NCI-H2171 treated with DMSO at 0.1 percent for 48 hours (cell line): Measurements from ENCODE around the gene KRT82.
"Not testable (repeated sequence)": the region's sequence is repeated elsewhere in the genome, so short reads cannot be mapped to it uniquely, and the experiment has no call there.

Experiments
- DNase-seq: peaks from one replicate; lab custom pipeline; 2025; lab: John Stamatoyannopoulos, UW

KRT82 gene

DNA sequence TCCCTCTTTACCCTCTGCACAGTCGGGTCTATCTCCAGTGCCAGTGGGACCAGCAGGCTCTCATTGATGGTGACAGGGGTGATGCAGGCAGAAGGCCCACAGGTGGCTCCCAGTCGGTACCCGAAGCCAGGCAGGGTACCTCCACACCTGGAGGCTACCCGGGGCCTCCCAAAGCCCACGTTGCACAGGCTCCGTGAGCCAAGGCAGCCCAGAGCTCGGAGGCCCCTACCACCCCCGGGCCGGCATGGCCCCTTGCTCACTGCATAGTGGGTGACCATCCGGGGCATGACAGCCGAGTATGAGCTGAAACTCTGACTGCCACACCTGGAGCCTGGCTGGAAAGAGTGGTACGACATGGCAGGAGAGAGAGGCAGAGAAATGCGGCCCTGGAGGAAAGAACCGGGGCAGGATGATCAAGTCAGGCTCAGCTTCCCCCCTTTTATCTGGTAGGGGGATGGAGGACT, at the start of gene KRT82:
TSS of gene KRT82 (minus strand) at position 414 of the 464 bp plus-strand sequence. CDS start at position 356, 58 bp downstream.
- no peak for DNase-seq

DNA sequence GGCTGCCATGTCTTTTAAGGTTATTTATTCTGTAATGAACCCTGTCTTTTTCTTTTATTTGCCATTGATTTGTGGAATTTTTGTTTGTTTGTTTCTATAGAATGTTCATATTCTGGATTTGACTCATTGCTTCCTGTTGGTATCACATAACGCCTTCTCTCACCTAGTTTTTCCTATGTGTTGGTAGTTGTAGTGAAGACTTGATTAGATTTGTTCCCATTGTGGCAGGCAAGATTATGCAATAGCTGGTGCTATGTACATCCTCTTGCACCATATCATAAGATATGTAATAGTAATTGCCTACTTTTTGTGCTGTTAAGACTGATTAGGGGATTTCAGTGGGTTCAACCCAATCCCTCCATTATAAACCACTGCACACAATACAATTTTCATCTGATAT, 49.7 kb upstream of the KRT82 start:
- DNase-seq, result no peak

DNA sequence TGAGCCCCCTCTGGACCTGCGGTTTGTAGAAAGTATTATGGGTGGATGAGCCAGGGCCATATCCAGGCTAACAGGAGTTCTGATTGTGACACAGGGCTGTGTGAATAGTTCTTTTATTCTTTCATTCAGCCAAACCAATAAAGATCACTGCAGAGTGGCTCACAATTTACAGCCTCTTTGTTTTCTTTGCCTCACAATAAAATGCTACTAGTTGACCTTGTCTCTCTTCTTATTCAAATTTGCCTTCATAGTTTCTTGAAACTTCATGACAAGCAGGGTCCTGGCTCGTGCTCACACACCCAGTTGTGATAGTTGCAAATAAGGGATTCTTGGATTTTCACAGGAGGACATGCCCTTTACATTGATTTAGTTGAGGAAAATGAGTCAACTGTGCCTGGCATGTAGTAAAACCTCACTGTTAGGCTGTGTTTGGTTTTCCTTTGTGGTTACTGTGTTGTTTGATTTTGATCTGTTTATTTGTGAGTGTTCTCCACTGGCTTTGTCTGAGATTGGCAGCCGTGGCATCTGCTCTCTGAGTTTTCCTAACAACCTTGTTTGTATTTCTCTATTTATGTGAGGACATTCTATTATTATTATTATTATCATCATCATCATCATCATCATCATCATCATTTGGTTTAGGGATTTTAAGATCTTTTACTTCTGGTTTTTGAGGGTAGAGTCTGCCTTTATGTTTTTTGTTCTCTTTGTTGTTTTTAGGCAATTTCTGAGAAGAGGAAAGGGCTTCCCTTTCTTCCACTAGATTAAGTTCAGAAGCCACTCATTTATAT, 48.5 kb upstream of the KRT82 start:
- DNase-seq, result no peak

DNA sequence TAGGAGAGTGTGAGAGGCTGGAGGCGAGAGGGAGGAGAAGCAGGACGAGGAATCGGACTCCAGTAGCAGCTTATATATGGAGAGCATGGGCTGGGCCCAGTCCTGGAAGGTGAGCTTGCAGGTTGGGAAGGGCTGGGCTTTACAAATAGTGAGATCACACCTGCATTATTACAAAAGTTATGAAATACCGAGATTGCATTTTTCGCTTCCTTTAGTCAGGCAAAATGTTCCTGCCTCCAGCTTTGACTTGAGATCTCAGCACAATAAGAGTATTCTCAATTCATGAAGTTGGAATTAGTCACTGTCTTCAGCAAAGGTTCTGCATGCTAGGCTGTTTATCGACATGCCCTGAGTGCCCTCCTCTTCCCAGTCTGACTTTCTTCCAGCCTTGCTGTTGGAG, 46.0 kb upstream of the KRT82 start, which contains the start of gene KRT6B:
TSS of gene KRT6B (minus strand) at position 46 of the 400 bp plus-strand sequence. CDS start 68 bp downstream, outside the sequence.
- no peak for DNase-seq

DNA sequence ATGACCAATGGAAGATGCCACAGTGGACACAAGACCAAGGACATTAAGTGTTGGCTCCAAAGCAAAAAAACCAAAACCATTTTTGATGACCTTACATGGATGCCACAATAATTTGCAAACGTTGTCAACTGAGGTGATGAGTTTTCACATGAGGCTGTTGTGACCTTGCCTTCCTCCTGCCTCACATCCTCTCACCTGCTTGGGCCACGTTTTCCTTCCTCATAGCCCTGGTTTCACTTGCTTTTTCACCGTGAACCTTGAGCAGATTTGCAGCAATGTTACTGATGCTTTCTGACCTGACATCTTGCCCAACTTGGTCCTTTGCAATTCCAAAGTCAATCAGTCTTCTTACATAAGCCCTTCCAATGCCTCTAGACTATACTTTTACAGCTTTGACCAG, 42.1 kb upstream of the KRT82 start:
- no peak for DNase-seq

DNA sequence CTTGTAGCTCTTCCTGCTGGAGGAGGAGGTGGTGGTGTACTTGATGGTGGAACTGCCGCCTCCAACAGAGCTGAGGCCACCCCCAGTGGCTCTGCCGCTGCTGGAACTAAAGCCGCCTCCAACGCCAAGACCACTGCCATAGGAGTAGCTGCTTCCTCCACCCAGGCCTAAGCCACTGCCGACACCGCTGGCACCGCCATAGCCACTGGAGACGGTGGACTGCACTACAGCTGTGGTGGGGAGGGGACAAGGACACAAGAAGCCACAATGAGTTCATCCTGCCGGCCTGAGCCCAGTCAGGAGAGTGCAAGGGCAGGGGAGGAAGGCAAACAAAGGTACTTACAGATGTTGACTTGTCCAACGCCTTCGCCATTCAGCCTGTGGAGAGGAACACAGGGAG, 41.1 kb upstream of the KRT82 start:
- DNase-seq, result not testable (repeated sequence)

DNA sequence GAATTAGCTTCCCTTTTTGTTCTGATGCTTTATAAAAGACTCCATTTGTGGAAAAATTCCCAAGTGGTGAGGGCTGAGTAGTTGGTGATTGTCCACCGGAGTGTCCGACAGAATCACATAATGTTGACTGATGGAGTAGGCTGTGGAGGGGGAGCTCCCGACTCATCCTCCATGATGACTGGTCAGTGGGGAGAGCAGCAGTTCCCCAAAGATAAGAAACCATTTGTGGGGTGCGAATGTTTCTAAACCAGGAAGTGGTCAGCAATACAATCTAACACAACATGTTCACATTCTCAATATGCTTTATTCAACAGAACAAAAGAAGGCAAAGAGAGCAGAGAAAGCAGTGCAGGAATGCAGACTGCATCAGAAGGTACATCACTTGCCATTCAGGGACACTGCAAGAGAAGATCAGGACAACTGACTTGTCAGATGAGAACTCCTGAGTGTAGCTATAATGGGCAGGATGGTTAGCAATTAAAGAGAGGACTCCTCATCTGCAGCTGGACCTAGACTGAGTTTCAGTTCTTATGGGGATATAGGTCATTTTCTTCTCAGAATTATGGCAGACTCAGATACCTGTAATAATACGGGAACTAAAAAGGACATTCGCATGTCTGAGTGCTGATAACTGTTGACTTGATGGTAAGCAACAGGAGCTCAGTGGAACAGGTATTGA, 40.4 kb upstream of the KRT82 start:
- no peak for DNase-seq

DNA sequence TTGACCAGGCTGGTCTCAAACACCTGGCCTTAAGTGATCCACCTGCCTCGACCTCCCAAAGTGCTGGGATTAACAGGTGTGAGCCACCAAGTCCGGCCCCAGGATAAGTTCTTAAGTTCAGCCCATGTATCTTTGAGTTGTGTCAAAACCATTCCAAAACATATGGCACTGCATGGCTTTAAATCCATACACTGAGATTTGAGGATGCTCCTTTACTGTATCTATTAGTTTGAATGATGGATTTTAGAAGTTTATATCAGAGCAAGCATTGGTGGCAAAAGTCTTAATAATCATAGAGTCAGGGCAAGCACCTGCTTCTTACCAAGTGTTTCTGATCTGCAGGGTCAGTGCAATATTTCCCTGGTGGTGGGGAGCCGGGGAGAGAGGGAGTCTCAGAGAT, 39.7 kb upstream of the KRT82 start:
- DNase-seq, result no peak

DNA sequence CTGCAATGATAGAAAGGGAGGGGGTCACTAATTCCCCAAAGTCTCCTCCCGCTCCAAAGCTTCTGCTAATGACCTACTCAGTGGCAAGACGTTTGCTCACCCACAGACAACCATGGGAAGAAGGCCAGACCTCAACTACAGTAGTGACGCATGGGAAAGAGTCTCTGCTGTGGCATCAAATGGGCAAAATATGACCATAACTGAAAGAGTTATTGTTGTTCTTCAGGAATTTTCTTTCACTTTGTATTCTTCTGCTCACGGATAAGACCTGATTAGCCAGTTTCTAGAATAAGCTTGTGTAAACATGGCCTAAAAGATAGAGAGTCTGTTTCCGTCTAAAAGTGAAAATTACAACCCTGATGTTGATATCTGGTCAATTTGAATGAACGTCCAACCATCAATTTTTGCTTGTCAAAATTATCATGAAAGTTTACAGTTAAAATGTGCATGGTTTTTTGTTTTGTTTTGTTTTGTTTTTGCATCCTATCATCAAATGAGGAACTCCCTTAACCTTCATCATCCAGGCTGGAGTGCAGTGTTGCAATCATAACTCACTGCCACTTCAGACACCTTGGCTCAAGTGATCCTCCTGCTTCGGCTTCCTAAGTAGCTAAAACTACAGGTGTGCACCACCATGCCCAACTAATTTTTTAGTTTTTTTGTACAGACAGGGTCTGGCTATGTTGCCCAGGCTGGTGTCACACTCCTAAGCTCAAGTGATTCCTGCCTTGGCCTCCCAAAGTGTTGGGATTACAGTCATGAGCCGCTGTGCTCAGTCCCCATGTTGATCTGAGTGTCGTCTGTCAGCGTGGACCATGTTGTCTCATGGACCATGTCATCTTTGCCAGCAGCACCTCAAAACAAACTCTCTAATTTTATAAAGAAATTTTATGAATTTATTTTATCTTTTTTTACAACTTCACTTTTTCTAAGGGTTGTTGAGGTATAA, 38.8 kb upstream of the KRT82 start:
- no peak for DNase-seq

DNA sequence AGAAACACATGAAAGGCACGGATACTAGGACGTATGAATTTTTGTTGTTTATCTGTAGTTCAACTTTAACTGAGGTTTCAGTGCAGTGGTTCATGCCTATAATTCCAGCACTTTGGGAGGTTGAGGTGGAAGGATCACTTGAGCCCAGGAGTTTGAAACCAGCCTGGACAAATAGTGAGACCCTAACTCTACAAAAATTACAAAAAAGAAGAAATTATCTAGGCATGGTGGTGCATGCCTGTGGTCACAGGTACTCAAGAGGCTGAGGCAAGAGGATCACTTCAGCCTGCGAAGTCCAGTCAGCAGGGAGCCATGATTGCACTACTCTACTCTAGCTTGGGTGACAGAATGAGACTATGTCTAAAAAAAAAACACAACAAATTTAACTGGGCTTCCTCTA, 37.8 kb upstream of the KRT82 start:
- DNase-seq, result no peak

DNA sequence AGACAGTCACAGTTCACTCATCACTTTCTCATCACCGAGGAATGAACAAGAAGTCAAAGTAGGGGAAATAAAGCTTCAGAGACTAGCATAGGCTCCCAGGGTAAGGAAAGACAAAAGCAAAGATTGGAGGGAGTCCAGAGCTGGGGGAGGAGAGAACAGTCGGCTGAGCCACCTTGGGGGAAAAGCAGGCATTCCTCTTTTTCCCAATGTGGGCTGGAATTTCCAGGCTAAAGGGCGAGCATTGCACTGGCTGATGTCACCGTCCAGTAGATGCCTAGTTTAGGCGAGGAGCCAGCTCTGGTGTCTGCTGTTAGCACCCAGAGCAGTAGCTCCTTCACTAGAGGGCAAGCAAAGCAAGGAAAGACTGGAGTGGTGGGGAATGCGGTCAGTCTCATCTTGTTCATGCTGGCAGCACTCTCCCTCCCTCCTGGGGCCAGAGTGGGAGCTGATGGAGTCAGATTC, 36.5 kb upstream of the KRT82 start:
- DNase-seq, result no peak

DNA sequence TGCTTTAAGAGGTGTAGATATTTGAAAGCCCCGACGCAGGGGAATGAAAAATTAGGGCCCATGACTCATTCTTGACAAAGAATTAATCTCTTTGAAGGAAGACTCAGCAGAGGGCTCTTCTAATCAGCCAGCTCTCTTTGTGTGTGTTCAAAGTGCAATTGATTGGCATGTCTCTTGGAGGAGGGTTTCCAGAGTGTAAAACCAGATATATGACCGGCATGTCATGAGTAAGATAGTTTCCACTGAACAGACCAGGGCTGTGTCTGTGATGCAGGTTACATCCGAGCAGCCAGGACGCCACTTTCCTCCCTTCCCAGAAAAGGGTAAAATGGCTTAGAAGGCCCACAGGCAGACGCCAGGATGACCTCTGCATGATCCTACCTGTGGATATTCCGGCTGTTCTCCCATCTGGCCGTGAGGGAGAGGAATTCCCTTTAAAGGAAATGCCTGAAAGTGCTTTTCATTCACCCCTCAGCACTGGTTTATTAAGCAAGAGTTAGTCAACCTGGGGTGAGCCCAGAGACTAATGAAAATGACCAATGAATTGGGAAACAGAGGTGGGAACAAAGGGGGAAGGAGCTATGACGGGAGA, 35.3 kb upstream of the KRT82 start:
- DNase-seq, result peak; percentile 5

DNA sequence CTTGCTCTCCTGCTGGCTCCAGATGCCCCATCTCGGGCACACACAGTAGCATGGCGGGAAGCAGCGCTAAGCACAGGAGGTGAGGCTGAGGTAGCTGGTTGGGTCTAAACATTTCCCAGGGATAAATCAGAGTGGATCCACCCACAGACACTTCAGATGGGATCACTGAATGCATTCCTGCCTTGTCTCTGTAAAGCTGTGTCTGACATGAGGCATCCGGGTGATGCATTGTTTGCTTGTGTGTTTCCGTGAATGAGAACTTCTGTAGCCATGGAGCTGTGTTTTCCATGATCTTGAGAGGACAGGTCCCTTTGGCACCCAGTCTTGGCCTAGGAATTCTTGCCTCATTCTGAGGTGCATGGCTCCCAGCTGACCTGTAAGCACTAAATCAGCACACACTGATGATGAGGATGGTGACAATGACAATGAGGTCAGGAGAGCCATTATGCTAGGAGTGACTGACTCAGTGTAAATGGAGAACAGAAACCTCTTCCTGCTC, 34.7 kb upstream of the KRT82 start:
- no peak for DNase-seq

DNA sequence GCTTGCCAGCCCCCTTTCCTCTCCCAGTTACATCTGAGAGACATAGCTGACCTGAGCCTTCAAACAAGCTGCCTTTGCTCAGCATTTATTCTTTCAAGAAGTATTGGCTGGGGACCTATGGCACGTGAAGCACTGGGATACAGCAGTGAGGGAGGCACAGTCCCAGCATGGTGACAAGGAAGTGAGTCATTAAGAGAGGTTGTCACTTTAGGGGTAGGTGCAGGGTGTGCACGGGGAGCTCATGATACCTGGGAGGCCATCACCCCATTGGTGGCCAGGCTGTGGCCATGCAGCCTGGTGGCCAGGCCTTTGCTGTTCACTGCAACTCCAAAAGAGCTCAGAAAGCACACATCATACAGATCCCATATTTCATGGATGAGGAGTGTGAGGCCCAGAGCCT, 33.7 kb upstream of the KRT82 start:
- no peak for DNase-seq

DNA sequence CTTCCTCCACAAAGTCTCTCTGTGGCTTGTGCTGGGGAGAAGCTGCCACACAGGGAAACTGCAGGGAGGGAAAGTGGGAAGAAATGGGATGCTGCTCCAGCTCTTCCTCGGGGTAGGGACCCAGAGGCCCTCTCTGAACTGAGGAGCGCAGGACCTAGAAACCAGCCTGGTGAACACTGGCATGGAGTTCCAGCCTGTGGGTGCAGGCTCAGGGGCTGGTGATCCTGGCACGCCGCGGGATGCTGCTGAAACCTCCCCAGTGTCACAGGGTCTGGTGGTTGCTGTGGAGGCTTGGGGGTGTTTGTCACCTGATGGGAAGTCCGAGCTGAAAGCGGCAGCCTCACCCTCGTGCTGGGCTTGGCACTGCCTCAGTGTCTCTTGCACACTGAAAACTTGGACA, 33.3 kb upstream of the KRT82 start:
- no peak for DNase-seq

DNA sequence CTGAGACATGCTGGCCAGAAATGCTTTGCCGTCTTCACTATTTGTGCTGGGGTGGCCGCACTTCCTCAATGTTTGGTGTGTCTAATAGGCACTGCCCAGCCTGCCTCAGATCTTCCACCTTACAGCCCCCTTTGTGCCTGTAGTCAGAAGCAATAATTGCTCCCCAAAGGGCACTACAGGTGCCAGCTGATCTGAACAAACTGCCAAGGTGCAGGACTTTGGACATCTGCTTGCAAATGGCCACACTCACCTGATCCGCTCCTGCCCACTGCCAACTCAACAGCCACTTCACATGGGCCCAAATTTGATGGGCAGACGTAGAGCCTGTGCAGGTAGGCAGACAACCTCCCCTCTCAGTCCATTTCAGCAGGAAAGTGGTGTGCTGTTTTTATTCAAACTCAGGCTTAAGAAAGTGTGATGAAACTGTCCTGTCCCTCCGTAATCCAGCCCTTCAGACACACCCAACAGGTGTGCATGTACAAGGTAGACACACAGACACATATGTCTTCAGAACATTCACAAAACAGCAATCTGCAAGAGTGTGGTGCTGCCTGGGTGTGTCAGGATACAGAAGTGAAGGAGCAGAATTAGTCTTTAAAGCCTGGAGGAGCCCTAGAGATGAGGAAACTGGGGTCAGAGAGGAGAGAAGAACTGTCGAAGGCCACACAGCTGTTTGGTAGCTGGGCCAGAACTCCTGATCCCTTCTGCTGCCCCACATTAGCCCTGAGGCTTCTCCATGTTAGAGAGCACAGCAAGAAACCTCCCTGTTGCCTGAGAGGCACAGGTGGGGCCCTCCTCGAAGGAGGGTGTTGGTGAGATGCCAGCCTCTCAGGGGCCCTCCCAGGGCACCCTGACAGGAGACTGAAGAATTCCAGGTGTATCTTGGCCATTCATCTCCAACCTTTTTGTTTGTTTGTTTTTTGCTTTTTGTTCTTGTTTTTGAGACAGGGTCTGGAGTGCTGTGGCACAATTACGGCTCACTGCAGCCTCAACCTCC, 32.5 kb upstream of the KRT82 start:
- DNase-seq, result no peak

DNA sequence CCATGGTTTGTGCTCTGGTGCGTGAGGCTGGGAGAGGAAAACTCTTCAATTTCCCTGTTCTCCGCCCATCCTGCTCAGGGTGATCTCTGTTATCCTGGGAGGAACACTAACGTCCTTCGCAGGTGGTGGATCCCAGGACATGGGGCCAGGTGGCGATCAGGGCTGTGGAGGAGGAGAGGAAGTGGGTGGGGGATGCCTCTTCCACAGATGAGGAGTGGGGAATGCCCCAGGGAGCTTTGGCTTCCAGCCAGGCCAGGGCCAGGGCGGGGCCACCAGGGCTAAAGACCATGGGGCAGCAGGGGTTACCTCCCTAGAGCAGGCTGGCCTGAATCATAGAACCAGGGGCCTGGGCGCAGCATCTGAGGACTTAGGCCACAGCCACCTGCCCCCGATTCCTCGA, 31.4 kb upstream of the KRT82 start:
- no peak for DNase-seq

DNA sequence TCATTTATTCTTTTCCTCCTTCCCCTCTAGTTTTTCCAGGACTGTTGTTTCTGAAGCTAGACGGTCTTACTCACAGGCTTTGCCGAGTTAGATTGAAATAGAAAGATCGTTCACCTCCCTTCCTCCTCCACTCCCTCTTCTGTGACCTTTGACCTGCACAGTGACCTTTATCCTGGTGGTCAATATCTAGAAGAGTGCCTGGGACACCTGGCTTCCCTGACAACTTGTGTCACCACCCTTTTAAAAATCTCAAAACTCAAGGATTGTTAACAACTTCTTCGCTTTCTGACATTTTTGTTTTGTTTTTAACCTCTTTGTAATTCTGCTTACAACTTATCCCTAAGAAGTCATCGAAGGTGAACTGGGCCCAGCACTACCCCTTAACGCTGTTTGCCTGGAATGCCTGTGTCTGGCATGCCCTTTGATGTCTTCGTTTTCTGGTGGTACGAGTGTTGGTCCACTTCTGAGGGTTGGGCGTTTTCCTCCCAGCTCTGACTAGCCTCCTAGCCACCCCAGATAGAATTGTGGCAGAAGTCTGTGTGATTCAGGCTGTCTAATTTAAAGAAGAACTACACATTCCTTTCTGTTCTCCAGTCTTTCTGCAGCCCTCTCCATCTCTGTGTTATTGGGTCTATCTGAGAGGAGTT, 30.8 kb upstream of the KRT82 start:
- DNase-seq, result no peak

DNA sequence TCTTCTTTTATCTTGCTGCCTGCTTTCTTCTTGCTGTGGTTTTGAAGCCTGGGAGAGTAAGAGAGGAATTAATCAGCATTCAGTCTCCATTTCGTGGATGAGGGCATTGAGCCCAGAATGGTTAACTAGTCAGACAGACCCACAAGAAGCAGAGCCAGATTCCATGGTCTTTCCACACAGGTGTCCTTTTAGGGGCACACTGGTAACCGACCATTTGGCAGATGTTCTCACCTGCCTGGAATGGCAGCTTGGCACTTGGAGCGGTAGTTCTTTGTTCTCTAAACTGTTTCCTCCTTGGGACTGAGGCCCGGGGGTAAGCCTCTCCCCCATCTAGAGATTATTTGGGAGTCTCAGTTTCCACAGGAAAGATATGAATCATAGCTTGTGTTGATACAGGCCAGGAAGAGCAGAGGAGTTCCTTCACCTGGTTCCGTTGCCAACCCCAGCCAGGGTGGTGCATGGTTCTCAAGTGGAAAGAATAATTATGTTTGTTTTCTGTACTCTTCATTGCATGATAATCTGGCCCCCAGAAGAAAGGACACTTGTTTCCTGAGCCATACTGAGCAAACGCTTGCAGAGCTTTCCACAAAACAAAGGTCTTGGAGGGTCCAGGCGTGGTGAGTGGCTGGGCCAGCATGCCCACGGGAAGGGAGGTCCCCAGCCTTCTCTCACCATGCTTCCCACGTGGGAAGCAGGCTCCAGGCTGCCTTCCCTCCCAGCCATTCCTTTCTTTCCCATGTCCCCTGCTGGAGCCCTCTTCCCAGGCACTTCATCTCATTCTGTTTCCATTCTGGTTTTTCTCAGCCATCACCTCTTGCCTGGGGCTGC, 30.1 kb upstream of the KRT82 start:
- DNase-seq, result no peak
